Measurements from ENCODE around the gene OR4X1.
"Not testable (repeated sequence)": the region's sequence is repeated elsewhere in the genome, so short reads cannot be mapped to it uniquely, and the experiment has no call there.

The OR4X1 gene

GRCh38 chr11:48248902-48249301, 14.8 kb upstream of the OR4X1 start:
- no peak overlapping the region for H3K4me3 ChIP-seq (ENCODE audit: low read depth, low read length)
- no peak for DNase-seq (ENCODE audit: low read depth)
- TF ChIP-seq, protein P1, sequence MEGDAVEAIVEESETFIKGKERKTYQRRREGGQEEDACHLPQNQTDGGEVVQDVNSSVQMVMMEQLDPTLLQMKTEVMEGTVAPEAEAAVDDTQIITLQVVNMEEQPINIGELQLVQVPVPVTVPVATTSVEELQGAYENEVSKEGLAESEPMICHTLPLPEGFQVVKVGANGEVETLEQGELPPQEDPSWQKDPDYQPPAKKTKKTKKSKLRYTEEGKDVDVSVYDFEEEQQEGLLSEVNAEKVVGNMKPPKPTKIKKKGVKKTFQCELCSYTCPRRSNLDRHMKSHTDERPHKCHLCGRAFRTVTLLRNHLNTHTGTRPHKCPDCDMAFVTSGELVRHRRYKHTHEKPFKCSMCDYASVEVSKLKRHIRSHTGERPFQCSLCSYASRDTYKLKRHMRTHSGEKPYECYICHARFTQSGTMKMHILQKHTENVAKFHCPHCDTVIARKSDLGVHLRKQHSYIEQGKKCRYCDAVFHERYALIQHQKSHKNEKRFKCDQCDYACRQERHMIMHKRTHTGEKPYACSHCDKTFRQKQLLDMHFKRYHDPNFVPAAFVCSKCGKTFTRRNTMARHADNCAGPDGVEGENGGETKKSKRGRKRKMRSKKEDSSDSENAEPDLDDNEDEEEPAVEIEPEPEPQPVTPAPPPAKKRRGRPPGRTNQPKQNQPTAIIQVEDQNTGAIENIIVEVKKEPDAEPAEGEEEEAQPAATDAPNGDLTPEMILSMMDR (IDR thresholded peaks at IDR 0.05; ENCODE audit: low read depth, low read length, missing control alignments), result no peak

DNA sequence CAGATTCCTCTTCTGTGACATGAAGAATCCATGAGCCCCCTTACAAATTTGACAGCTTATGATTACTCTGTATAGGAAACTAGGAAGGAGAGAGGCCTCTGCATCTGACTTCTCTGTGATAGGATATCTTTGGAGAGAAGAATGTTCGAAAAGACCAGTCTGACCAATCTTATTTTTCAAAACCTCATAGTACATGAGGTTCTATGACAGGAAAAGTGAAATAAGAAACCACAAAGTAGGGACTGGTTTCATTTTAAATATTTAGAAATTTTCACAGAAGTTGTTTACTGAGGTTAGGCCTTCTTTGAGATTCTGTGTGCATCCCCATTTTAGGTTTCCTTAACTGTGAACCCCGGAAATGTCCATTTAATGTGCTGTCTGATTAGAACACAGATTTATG, 2.1 kb upstream of the OR4X1 start:
- TF ChIP-seq, protein P1 (IDR thresholded peaks at IDR 0.05; ENCODE audit: low read depth, low read length, missing control alignments), result no peak
- DNase-seq (ENCODE audit: low read depth), result no peak
- H3K4me3 ChIP-seq (ENCODE audit: low read depth, low read length), result no peak overlapping the region

DNA sequence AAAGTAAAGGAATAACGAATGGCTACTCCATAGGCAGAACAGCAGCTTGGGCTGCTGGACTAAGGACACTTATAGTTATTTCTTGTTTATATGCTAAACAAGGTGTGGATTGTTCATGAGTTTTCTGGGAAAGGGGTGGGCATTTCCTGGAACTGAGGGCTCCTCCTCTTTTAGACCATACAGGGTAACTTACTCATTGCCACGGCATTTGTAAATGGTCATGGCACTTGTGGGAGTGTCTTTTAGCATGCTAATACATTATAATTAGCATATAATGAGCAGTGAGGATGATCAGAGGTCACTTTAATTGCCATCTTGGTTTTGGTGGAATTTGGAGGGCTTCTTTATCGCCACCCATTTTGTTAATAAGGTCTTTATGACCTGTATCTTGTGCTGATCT, 7.0 kb downstream of the OR4X1 start:
- TF ChIP-seq, protein P1 (IDR thresholded peaks at IDR 0.05; ENCODE audit: low read depth, low read length, missing control alignments), result no peak
- no peak for DNase-seq (ENCODE audit: low read depth)
- no peak overlapping the region for H3K4me3 ChIP-seq (ENCODE audit: low read depth, low read length)

- TF ChIP-seq, protein P1 (IDR thresholded peaks at IDR 0.05; ENCODE audit: low read depth, low read length, missing control alignments), result no peak
- DNase-seq (ENCODE audit: low read depth), result no peak
- H3K4me3 ChIP-seq (ENCODE audit: low read depth, low read length), result no peak overlapping the region
Observed at GRCh38 chr11:48272606-48273005, 8.9 kb downstream of the OR4X1 start.

GRCh38 chr11:48305923-48306322, 42.3 kb downstream of the OR4X1 start, which contains the start of gene OR4S1:
Gene OR4S1, plus strand, starts transcription at chr11:48306223. Its CDS starts 0 bp downstream, at chr11:48306223.
- TF ChIP-seq, protein P1 (IDR thresholded peaks at IDR 0.05; ENCODE audit: low read depth, low read length, missing control alignments), result no peak
- no peak for DNase-seq (ENCODE audit: low read depth)
- no peak within 1 kb of the TSS for H3K4me3 ChIP-seq (ENCODE audit: low read depth, low read length)

DNA sequence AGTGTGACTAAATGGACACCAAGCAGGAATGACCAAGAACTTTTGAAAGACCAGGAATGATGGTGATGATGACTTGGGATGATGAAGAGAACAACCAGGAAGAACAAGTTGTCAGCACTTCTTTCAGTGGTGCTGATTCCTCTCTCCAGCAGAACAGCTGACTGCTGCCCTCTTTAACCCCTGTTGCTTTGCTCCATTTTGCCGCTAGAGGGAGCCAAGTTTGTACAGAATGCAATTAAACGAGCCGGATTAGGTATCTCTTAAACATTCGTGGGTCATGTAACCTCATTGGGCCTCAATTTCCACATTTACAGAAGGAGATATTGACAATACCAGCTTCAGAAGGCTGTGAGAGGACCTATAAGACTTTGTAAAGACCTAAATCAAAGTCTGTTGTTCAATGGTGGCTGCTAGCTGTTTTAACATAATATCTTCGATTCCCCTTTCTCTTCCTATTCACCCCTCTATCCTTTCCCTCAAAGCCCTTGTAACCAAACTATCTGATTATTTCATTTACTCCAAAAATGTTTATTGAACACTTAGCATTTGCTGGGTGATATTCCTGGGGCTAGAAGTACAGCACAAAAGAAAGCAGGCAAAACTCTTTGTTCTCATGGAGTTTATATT, 44.2 kb downstream of the OR4X1 start:
- TF ChIP-seq, protein P1 (IDR thresholded peaks at IDR 0.05; ENCODE audit: low read depth, low read length, missing control alignments), result peak; percentile 93
- H3K4me3 ChIP-seq (ENCODE audit: low read depth, low read length), result no peak overlapping the region
- peak; percentile 33 for DNase-seq (ENCODE audit: low read depth)

DNA sequence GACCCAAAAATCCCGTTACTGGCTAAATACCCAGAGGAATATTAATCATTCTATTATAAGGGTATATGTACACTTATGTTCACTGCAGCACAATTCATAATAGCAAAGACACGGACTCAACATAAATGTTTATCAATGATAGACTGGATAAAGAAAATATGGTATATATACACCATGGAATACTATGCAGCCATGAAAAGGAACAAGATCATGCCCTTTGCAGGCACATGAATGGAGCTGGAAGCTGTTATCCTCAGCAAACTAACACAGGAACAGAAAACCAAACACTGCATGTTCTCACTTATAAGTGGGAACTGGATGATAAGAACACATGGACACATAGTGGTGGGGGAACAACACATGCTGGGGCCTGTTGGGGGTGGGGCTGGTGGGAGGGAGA, 49.9 kb downstream of the OR4X1 start:
- not testable (repeated sequence) for DNase-seq (ENCODE audit: low read depth)

More for the DNA sequence above, 49.9 kb downstream of the OR4X1 start:
- H3K4me3 ChIP-seq (ENCODE audit: low read depth, low read length), result not testable (repeated sequence)

Measured in GM12864 (cell line).